Gastrocnemius medialis (tissue), 4 donors: Measurements from ENCODE around the gene FKBP10. TPM values are rescaled to one million over a fixed set of nuclear protein-coding genes. Genes with fewer than 3 reads are reported as not detected.

Source experiments
- ATAC-seq, 2 donors: fragments of 150-250 bp; one replicate each; pipeline ENCODE4 v1.9.1; 2016
- DNase-seq, 2 donors: peaks; one replicate each; pipeline ENCODE4 v3.0.0-alpha.2; 2019
- H3K27ac ChIP-seq, 4 donors: fragments of 200-600 bp; sonication (generic); 1 replicate in 1 of 4; 2 replicates in 3 of 4; pipeline ENCODE4 v1.5.1; 2016 to 2018; ENCODE audit warnings: mild to moderate bottlenecking in 2 of 4, moderate library complexity in 1 of 4
- H3K27me3 ChIP-seq, 3 donors: fragments of 200-600 bp; sonication (generic) in 2 of 3; 1 replicate in 1 of 3; 2 replicates in 2 of 3; pipeline versions ENCODE4 v1.5.1 to v1.6.0; 2016 to 2019; ENCODE audit warnings: mild to moderate bottlenecking in 1 of 3, moderate library complexity in 1 of 3
- H3K36me3 ChIP-seq, 2 donors: fragments of 200-600 bp; sonication (generic) in 1 of 2; one replicate each; pipeline ENCODE4 v1.5.1; 2017 to 2018
- H3K4me1 ChIP-seq, 2 donors: fragments of 200-600 bp; sonication (generic) in 1 of 2; one replicate each; pipeline ENCODE4 v1.5.1; 2016 to 2017; ENCODE audit warnings: mild to moderate bottlenecking in 2 of 2
- H3K4me3 ChIP-seq, 4 donors: fragments of 200-600 bp; sonication (generic) in 3 of 4; 1 replicate in 1 of 4; 2 replicates in 3 of 4; pipeline ENCODE4 v1.5.1; 2016 to 2019; ENCODE audit warnings: mild to moderate bottlenecking in 2 of 4
- H3K9me3 ChIP-seq, 3 donors: fragments of 200-600 bp; sonication (generic) in 2 of 3; 1 replicate in 1 of 3; 2 replicates in 2 of 3; pipeline ENCODE4 v1.5.1; 2016 to 2019
- CTCF ChIP-seq, 5 experiments: fragments of 450-650 bp in 3 of 5; fragments of 200-600 bp in 2 of 5; sonication (generic) in 2 of 5; IDR thresholded peaks in 4 of 5; conservative IDR thresholded peaks in 1 of 5; 1 replicate in 4 of 5; 2 replicates in 1 of 5; pipeline ENCODE4 v1.5.1; 2016 to 2019; ENCODE audit warnings: antibody characterized with exemption in 5 of 5, mild to moderate bottlenecking in 3 of 5, moderate library complexity in 3 of 5
- POLR2A ChIP-seq, 2 donors: fragments of 450-650 bp; IDR thresholded peaks; one replicate each; pipeline ENCODE4 v1.6.1; 2017; ENCODE audit warnings: antibody characterized with exemption in 2 of 2, mild to moderate bottlenecking in 2 of 2, moderate library complexity in 2 of 2
- in situ Hi-C, 4 donors: fragments of 200-750 bp; cut with MboI; loops; one replicate each; pipeline versions ENCODE4 v1.15.0 to v1.8.0; 2017; ENCODE audit warnings: low sequenced_read_pairs in 4 of 4
- intact Hi-C: fragments of 100-400 bp; cut with DNase I; formaldehyde crosslinking; loops from one replicate; pipeline ENCODE4 v1.15.1; 2023; ENCODE audit warnings: low total_unique reads
- total RNA-seq, 4 donors: library from RNA; depleted of rRNA; stranded (reverse); fragments of >200 nt; gene quantifications; one replicate each; pipeline versions ENCODE4 v1.1.0 to v1.2.3, GENCODE V29; 2016

The FKBP10 gene
- total RNA-seq, 4 donors from 2014 or later = 7.0 to 12.9 (median 9.7) TPM

GRCh38 chr17:41803049-41804020 is 9.5 kb upstream of the FKBP10 start:
- no peak overlapping the region for H3K27ac ChIP-seq
- no peaks in the 10 kb centered on the region for H3K36me3 ChIP-seq
- in situ Hi-C loops (loop anchor here (5.0 kb wide), 1 partner anchor 66 kb away; no protein-coding TSS in a partner anchor), intact Hi-C loops (no loop called here)
- H3K27me3 ChIP-seq = no peaks in the 10 kb centered on the region
- TF ChIP-seq CTCF (IDR thresholded peaks at IDR 0.05 in 4 of 5, conservative IDR thresholded peaks at IDR 0.05 in 1 of 5) (no peak), POLR2A (IDR thresholded peaks at IDR 0.05) (no peak)
- peaks cover 5% of the 10 kb centered on the region in 2 donors for H3K4me1 ChIP-seq
- H3K9me3 ChIP-seq = no peaks in the 10 kb centered on the region
- H3K4me3 ChIP-seq = no peak overlapping the region
- ATAC-seq = no peak
- DNase-seq = no peak

- Histone ChIP-seq H3K4me1 (peaks cover 0 to under 1% of the 10 kb centered on the region in 2 donors), H3K27me3 (no peaks in the 10 kb centered on the region), H3K9me3 (no peaks in the 10 kb centered on the region), H3K36me3 (no peaks in the 10 kb centered on the region), H3K27ac (no peak overlapping the region), H3K4me3 (no peak overlapping the region)
- ATAC-seq (no peak), DNase-seq (no peak)
- in situ Hi-C loops = no loop called here
- intact Hi-C loops = no loop called here
- TF ChIP-seq POLR2A (IDR thresholded peaks at IDR 0.05) = no peak
- no peak for TF ChIP-seq CTCF (IDR thresholded peaks at IDR 0.05 in 4 of 5, conservative IDR thresholded peaks at IDR 0.05 in 1 of 5)
These were observed 5.9 kb upstream of the FKBP10 start for GRCh38 chr17:41806685-41807445.

- peaks cover 4 to 8% of the 10 kb centered on the region in 2 donors for H3K4me1 ChIP-seq
- H3K27me3 ChIP-seq = no peaks in the 10 kb centered on the region
- H3K4me3 ChIP-seq = peak overlapping the region; percentile 56 to 88 (median 72)
- H3K9me3 ChIP-seq = no peaks in the 10 kb centered on the region
- H3K27ac ChIP-seq = peak overlapping the region in 2 of 4 donors; percentile 58 to 59
- no peaks in the 10 kb centered on the region for H3K36me3 ChIP-seq
- intact Hi-C loops (loop anchor here (2.0 kb wide), 2 partner anchors 34 to 54 kb away; partner anchors contain the start of gene KLHL11), in situ Hi-C loops (no loop called here)
- no peak for TF ChIP-seq POLR2A (IDR thresholded peaks at IDR 0.05)
- no peak for TF ChIP-seq CTCF (IDR thresholded peaks at IDR 0.05 in 4 of 5, conservative IDR thresholded peaks at IDR 0.05 in 1 of 5)
- ATAC-seq (peak; percentile 3 to 15), DNase-seq (no peak)
These were observed 1.9 kb upstream of the FKBP10 start for GRCh38 chr17:41810659-41811548.
